RWPE2 (cell line): ENCODE results near the gene MAN1C1.

Experiments used
- ATAC-seq: fragments of 200-7000 bp; cut with Tn5 transposase; 3 replicates; pipeline ENCODE4 v1.9.1; 2021; ENCODE audit warnings: low read depth
- DNase-seq: peaks from one replicate; pipeline ENCODE4 v3.0.0-alpha.2; 2020; ENCODE audit warnings: low spot score
- H3K27ac ChIP-seq: fragments of 450-650 bp; 2 replicates; pipeline ENCODE4 v1.5.1; 2017; ENCODE audit warnings: mild to moderate bottlenecking; ENCODE audit not compliant: poor library complexity, severe bottlenecking
- H3K27me3 ChIP-seq: fragments of 250-450 bp; sonication (Bioruptor Pico); 2 replicates; pipeline ENCODE4 v1.5.1; 2021; ENCODE audit warnings: mild to moderate bottlenecking, moderate library complexity; ENCODE audit not compliant: insufficient read depth, poor library complexity, severe bottlenecking
- H3K36me3 ChIP-seq: fragments of 250-450 bp; sonication (Bioruptor Pico); 2 replicates; pipeline ENCODE4 v1.5.1; 2020; ENCODE audit warnings: low read depth, mild to moderate bottlenecking, moderate library complexity
- H3K4me1 ChIP-seq: fragments of 250-450 bp; sonication (Bioruptor Pico); 2 replicates; pipeline ENCODE4 v1.5.1; 2021; ENCODE audit warnings: mild to moderate bottlenecking, moderate library complexity; ENCODE audit not compliant: insufficient read depth, poor library complexity, severe bottlenecking
- H3K4me3 ChIP-seq: fragments of 250-450 bp; sonication (Bioruptor Pico); 2 replicates; pipeline ENCODE4 v1.5.1; 2021; ENCODE audit warnings: mild to moderate bottlenecking, moderate library complexity; ENCODE audit not compliant: severe bottlenecking
- H3K9me3 ChIP-seq: fragments of 250-450 bp; sonication (Bioruptor Pico); 2 replicates; pipeline ENCODE4 v1.5.1; 2021; ENCODE audit warnings: mild to moderate bottlenecking, moderate library complexity; ENCODE audit not compliant: severe bottlenecking
- TF ChIP-seq, protein P1 (sequence below): fragments of 450-650 bp; IDR thresholded peaks from one replicate; pipeline ENCODE4 v1.5.1; 2017; ENCODE audit warnings: mild to moderate bottlenecking, moderate library complexity; ENCODE audit not compliant: poor library complexity, severe bottlenecking

Gene MAN1C1

GRCh38 chr1:25774206-25774803 is 157.7 kb downstream of the MAN1C1 start:
- Histone ChIP-seq H3K36me3 (no peaks in the 10 kb centered on the region), H3K4me1 (peaks cover 4% of the 10 kb centered on the region), H3K9me3 (no peaks in the 10 kb centered on the region), H3K4me3 (no peak overlapping the region), H3K27me3 (no peaks in the 10 kb centered on the region), H3K27ac (no peak overlapping the region)
- DNase-seq, result no peak
- TF ChIP-seq, protein P1, sequence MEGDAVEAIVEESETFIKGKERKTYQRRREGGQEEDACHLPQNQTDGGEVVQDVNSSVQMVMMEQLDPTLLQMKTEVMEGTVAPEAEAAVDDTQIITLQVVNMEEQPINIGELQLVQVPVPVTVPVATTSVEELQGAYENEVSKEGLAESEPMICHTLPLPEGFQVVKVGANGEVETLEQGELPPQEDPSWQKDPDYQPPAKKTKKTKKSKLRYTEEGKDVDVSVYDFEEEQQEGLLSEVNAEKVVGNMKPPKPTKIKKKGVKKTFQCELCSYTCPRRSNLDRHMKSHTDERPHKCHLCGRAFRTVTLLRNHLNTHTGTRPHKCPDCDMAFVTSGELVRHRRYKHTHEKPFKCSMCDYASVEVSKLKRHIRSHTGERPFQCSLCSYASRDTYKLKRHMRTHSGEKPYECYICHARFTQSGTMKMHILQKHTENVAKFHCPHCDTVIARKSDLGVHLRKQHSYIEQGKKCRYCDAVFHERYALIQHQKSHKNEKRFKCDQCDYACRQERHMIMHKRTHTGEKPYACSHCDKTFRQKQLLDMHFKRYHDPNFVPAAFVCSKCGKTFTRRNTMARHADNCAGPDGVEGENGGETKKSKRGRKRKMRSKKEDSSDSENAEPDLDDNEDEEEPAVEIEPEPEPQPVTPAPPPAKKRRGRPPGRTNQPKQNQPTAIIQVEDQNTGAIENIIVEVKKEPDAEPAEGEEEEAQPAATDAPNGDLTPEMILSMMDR, result no peak
- ATAC-seq, result no peak

DNA sequence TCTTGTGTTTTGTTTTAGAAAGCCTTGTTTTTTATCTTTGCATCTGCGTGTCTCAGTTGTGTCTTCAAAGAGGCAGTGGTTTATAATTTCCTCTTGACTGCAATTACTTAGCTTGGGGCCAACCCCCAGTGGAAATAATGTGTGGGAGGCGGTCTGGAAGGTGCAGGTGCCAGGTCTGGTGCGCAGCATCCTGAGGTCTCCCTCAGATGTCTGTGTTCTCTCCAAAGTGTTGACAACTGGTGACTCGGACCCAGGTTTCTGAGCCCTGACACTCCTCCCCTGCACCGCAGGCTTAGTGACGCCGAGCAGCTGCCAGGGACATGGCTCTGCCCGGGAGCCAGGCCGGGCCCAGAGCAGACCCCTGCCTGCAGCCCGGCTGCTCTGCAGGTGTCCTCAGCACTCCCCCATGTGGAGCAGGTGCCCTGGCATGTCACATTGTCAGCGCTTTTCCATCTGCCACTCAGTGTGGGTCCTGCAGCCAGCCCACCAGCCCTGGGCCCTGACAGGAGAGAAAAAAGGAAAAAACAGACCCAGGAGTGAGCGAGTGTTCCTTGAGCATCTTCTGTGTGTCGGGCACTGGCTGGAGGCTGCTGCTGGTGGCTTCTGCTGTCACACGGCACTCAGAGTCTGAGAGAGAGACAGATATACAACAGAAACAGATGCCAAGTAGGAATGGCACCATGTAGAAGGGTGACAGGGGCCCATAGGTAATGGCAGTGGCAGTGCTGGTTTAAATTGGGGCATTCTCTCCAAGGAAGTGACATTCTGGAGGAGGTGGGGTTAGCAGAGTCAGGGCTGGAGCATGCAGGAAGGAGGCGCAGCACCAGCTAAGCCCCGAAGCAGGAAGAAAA is 158.6 kb downstream of the MAN1C1 start:
- DNase-seq (no peak), ATAC-seq (no peak)
- H3K4me1 ChIP-seq, result peaks cover 4% of the 10 kb centered on the region
- H3K4me3 ChIP-seq, result no peak overlapping the region
- TF ChIP-seq, protein P1, result no peak
- H3K27me3 ChIP-seq, result no peaks in the 10 kb centered on the region
- no peak overlapping the region for H3K27ac ChIP-seq
- no peaks in the 10 kb centered on the region for H3K9me3 ChIP-seq
- H3K36me3 ChIP-seq, result no peaks in the 10 kb centered on the region

- no peaks in the 10 kb centered on the region for H3K4me1 ChIP-seq
- no peak for ATAC-seq
- TF ChIP-seq, protein P1, result no peak
- H3K27me3 ChIP-seq, result no peaks in the 10 kb centered on the region
- DNase-seq, result no peak
- H3K27ac ChIP-seq, result no peak overlapping the region
- H3K9me3 ChIP-seq, result no peaks in the 10 kb centered on the region
- H3K4me3 ChIP-seq, result no peak overlapping the region
- H3K36me3 ChIP-seq, result no peaks in the 10 kb centered on the region
These were observed 162.8 kb downstream of the MAN1C1 start for GRCh38 chr1:25779388-25779787.

DNA sequence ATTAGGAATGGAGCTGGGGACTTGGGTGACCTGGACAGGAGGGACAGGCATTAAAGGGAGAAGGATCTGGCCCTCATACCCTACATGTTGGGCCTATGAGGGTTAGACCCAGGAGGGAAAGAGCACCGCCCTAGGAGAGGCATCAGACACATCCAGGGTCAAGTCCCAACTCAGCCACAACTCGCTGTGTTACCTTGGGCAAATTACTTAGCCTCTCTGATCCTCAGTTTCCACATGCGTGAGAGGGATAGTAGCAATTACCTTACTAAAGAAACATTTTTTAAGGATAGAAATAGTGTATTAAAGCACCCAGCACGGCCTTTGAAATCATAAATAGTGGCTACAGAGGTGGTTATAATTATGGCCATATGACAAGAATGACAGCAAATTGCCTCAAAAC is 163.3 kb downstream of the MAN1C1 start:
- Histone ChIP-seq H3K27ac (no peak overlapping the region), H3K4me1 (no peaks in the 10 kb centered on the region), H3K36me3 (no peaks in the 10 kb centered on the region), H3K27me3 (no peaks in the 10 kb centered on the region), H3K4me3 (no peak overlapping the region), H3K9me3 (no peaks in the 10 kb centered on the region)
- ATAC-seq, result no peak
- TF ChIP-seq, protein P1, result no peak
- no peak for DNase-seq
